IMR-90 (cell line): ENCODE data around the gene FERMT2. TPM values are rescaled to one million over a fixed set of nuclear protein-coding genes. Genes with fewer than 3 reads are reported as not detected.
A peak's percentile ranks its signal among the peaks of the same experiment; 100 is the strongest.

Experiments
- ATAC-seq: fragments of 200-7000 bp; cut with Tn5 transposase; 2 replicates; pipeline ENCODE4 v1.9.1; 2020; ENCODE audit warnings: low read depth, mild to moderate bottlenecking, moderate library complexity
- BruUV-seq: library from RNA; stranded (reverse); fragments of 400-500 nt; replicated peaks from 2 replicates; lab custom pipeline; 2021; lab: Mats Ljungman, UMichigan
- CTCF ChIA-PET: fragments of 300-600 bp; formaldehyde crosslinking; extraction: SDS; loops from one replicate; lab custom pipeline; 2021; ENCODE audit warnings: antibody characterized with exemption; lab: Yijun Ruan, JAX
- POLR2A ChIA-PET: fragments of 300-600 bp; sonication (Branson Sonifier 250); formaldehyde crosslinking; loops from one replicate; lab custom pipeline; 2022; ENCODE audit warnings: antibody characterized with exemption; ENCODE audit not compliant: unreplicated experiment; lab: Charles Lee
- DNase-seq: peaks from one replicate; pipeline ENCODE4 v3.0.0; 2013
- H2AFZ ChIP-seq: replicated peaks from 2 replicates; pipeline ENCODE3; 2013; ENCODE audit warnings: low read length, mild to moderate bottlenecking; ENCODE audit not compliant: poor library complexity
- H2AK5ac ChIP-seq: 2 replicates; pipeline ENCODE4 v1.6.1; 2013; ENCODE audit warnings: low read depth, low read length, inconsistent platforms
- H2AK9ac ChIP-seq: replicated peaks from 2 replicates; pipeline ENCODE3; 2013; ENCODE audit warnings: mild to moderate bottlenecking, low read depth, low read length, moderate library complexity; ENCODE audit not compliant: poor library complexity
- H2BK120ac ChIP-seq: 2 replicates; pipeline ENCODE4 v1.6.1; 2013; ENCODE audit warnings: low read depth, low read length, inconsistent platforms
- H2BK15ac ChIP-seq: 3 replicates; pipeline ENCODE4 v1.6.1; 2013; ENCODE audit warnings: low read depth, low read length, inconsistent platforms
- H2BK20ac ChIP-seq: 2 replicates; pipeline ENCODE4 v1.6.1; 2013; ENCODE audit warnings: low read depth, mild to moderate bottlenecking, inconsistent platforms, low read length, moderate library complexity
- H2BK5ac ChIP-seq: 2 replicates; pipeline ENCODE4 v1.6.1; 2013; ENCODE audit warnings: mild to moderate bottlenecking, low read depth, low read length, inconsistent platforms; ENCODE audit not compliant: poor library complexity, severe bottlenecking
- H3K14ac ChIP-seq: replicated peaks from 2 replicates; pipeline ENCODE4 v1.6.1; 2013; ENCODE audit warnings: low read depth, low read length, inconsistent platforms
- H3K18ac ChIP-seq: 2 replicates; pipeline ENCODE4 v1.6.1; 2013; ENCODE audit warnings: low read depth, low read length, control low read depth
- H3K23ac ChIP-seq: 2 replicates; pipeline ENCODE4 v1.6.1; 2013; ENCODE audit warnings: low read depth, low read length, inconsistent platforms
- H3K27ac ChIP-seq: 2 replicates; pipeline ENCODE4 v1.5.1; 2013; ENCODE audit warnings: mild to moderate bottlenecking, control low read depth, low read length; ENCODE audit not compliant: insufficient read depth
- H3K27me3 ChIP-seq: 2 replicates; pipeline ENCODE4 v1.6.1; 2013; ENCODE audit warnings: low read length; ENCODE audit not compliant: control insufficient read depth, insufficient read depth
- H3K36me3 ChIP-seq: 2 replicates; pipeline ENCODE4 v1.6.1; 2013; ENCODE audit warnings: low read length, mixed read lengths; ENCODE audit not compliant: control insufficient read depth, insufficient read depth
- H3K4ac ChIP-seq: 2 replicates; pipeline ENCODE4 v1.6.1; 2013; ENCODE audit warnings: low read depth, low read length, inconsistent platforms
- H3K4me1 ChIP-seq: 2 replicates; pipeline ENCODE4 v1.6.1; 2013; ENCODE audit warnings: low read length, mixed read lengths; ENCODE audit not compliant: control insufficient read depth, insufficient read depth
- H3K4me2 ChIP-seq: 2 replicates; pipeline ENCODE4 v1.6.1; 2013; ENCODE audit warnings: low read depth, mild to moderate bottlenecking, control low read depth, low read length, moderate library complexity
- H3K4me3 ChIP-seq: 2 replicates; pipeline ENCODE4 v1.5.1; 2013; ENCODE audit warnings: low read depth, mild to moderate bottlenecking, control low read depth, low read length, moderate library complexity; ENCODE audit not compliant: insufficient read depth
- H3K56ac ChIP-seq: 2 replicates; pipeline ENCODE4 v1.6.1; 2013; ENCODE audit warnings: low read length, inconsistent platforms; ENCODE audit not compliant: insufficient read depth; ENCODE audit errors: extremely low read depth
- H3K79me1 ChIP-seq, 2 experiments: 2 replicates each; pipeline ENCODE4 v1.6.1; 2013; ENCODE audit warnings: low read length in 2 of 2, inconsistent platforms in 1 of 2, low read depth in 1 of 2
- H3K9ac ChIP-seq: 2 replicates; pipeline ENCODE4 v1.6.1; 2013; ENCODE audit warnings: low read depth, low read length, control low read depth
- H3K9me1 ChIP-seq: 2 replicates; pipeline ENCODE4 v1.6.1; 2013; ENCODE audit warnings: low read length, inconsistent platforms; ENCODE audit not compliant: insufficient read depth
- H3K9me3 ChIP-seq: 2 replicates; pipeline ENCODE4 v1.6.1; 2013; ENCODE audit warnings: low read length; ENCODE audit not compliant: control insufficient read depth, insufficient read depth
- H4K20me1 ChIP-seq: 2 replicates; pipeline ENCODE4 v1.6.1; 2013; ENCODE audit warnings: low read length, inconsistent platforms; ENCODE audit not compliant: insufficient read depth
- H4K5ac ChIP-seq: 2 replicates; pipeline ENCODE4 v1.6.1; 2013; ENCODE audit warnings: mild to moderate bottlenecking, low read depth, low read length, control low read depth
- H4K8ac ChIP-seq, 2 experiments: 2 replicates each; pipeline ENCODE4 v1.6.1; 2013; ENCODE audit warnings: low read depth in 2 of 2, low read length in 2 of 2, control low read depth in 1 of 2, inconsistent platforms in 1 of 2
- H4K91ac ChIP-seq: 2 replicates; pipeline ENCODE4 v1.6.1; 2013; ENCODE audit warnings: low read depth, low read length, inconsistent platforms; ENCODE audit not compliant: insufficient read depth
- BHLHE40 ChIP-seq: fragments of 150-350 bp; IDR thresholded peaks from 2 replicates; pipeline ENCODE4 v1.6.1; 2016; ENCODE audit warnings: mild to moderate bottlenecking, low read depth, low read length
- CEBPB ChIP-seq: IDR thresholded peaks from 2 replicates; pipeline ENCODE4 v1.6.1; 2012; ENCODE audit warnings: low read depth, low read length, improper control_type of control experiment
- WGBS, 2 experiments: methylation state at CpG; one replicate each; pipeline versions ENCODE4 v1.1.5 to v1.1.7; 2013; ENCODE audit warnings: missing lambda C conversion rate in 2 of 2; ENCODE audit not compliant: insufficient read length in 1 of 2; ENCODE audit errors: extremely low coverage in 2 of 2; 5-methylcytosine and 5-hydroxymethylcytosine counted together
- dilution Hi-C: fragments of 300-500 bp; cut with HindIII; formaldehyde crosslinking; loops from one replicate; pipeline ENCODE4 v1.14.3; 2018; ENCODE audit warnings: low sequenced_read_pairs; ENCODE audit not compliant: unreplicated experiment
- in situ Hi-C: fragments of 300-500 bp; cut with MboI; formaldehyde crosslinking; loops from 3 replicates; pipeline ENCODE4 v1.14.3; 2019; ENCODE audit warnings: low sequenced_read_pairs, inconsistent platforms, mixed read lengths
- intact Hi-C: fragments of 100-400 bp; cut with micrococcal nuclease; formaldehyde crosslinking; loops from 2 replicates; pipeline ENCODE4 v1.10.0; 2022
- polyA plus RNA-seq, 3 experiments: library from polyadenylated mRNA; depleted of rRNA; stranded (reverse); fragments of >200 nt; gene quantifications; 2 replicates each; pipeline ENCODE4 v1.2.3, GENCODE V29; 2012; ENCODE audit warnings: low replicate concordance in 1 of 3
- total RNA-seq: library from RNA; depleted of rRNA; stranded (reverse); fragments of >200 nt; gene quantifications from 2 replicates; pipeline ENCODE4 v1.2.3, GENCODE V29; 2012

The FERMT2 gene
- total and polyA plus RNA-seq, 2 of the 4 experiments (the other 2 are of a cell fraction), result 131 to 217 TPM

- in situ Hi-C loops (no loop called here), intact Hi-C loops (no loop called here), dilution Hi-C loops (no loop called here)
- no peak overlapping the region for H2AK5ac ChIP-seq
- CTCF ChIA-PET, result no interaction called here
- no peak overlapping the region for H2AK9ac ChIP-seq
- POLR2A ChIA-PET, result no interaction called here
- no peak overlapping the region for H2BK5ac ChIP-seq
- DNase-seq (no peak), ATAC-seq (peak; percentile 10; the same call in 1 of the 2 replicates)
- no peak overlapping the region for H4K91ac ChIP-seq
- H3K56ac ChIP-seq, result no peak overlapping the region
- H2AFZ ChIP-seq, result no peak overlapping the region
- no peak overlapping the region for H2BK15ac ChIP-seq
- no peak overlapping the region for H3K14ac ChIP-seq
- peak overlapping the region; percentile 60; the same call in 1 of the 2 replicates for H3K27ac ChIP-seq
- H4K8ac ChIP-seq, result no peak overlapping the region; a peak in 1 of 4 replicates
- WGBS, 2 experiments, result no CpG with 5 or more reads among the region's 1 CpG
- 0 out of 2 replicates have a peak overlapping the region, but pooled peaks have one; percentile 33 for H3K18ac ChIP-seq
- H3K79me1 ChIP-seq, result peaks cover 4 to 52% of the 10 kb centered on the region in 2 experiments; a peak in 3 of 4 replicates
- H3K36me3 ChIP-seq, result peaks cover 22% of the 10 kb centered on the region
- H4K5ac ChIP-seq, result no peak overlapping the region
- no peak overlapping the region for H3K9ac ChIP-seq
- TF ChIP-seq CEBPB (peak; percentile 64; the same call in 1 of the 2 replicates), BHLHE40 (no peak)
- peaks cover 21% of the 10 kb centered on the region for H3K9me1 ChIP-seq
- no peaks in the 10 kb centered on the region for H3K9me3 ChIP-seq
- H2BK20ac ChIP-seq, result no peak overlapping the region
- H3K4me3 ChIP-seq, result no peak overlapping the region
- H3K27me3 ChIP-seq, result no peaks in the 10 kb centered on the region
- no TSS peak for BruUV-seq
- H3K4me2 ChIP-seq, result no peak overlapping the region; the same call in 1 of the 2 replicates
- no peak overlapping the region for H3K23ac ChIP-seq
- no peak overlapping the region for H3K4ac ChIP-seq
- peaks cover 19% of the 10 kb centered on the region for H3K4me1 ChIP-seq
- no peak overlapping the region for H2BK120ac ChIP-seq
- peaks cover 86% of the 10 kb centered on the region for H4K20me1 ChIP-seq
Measured at GRCh38 chr14:52917735-52918134, 33.1 kb downstream of the FERMT2 start.
